Osteoblast (primary cell): ENCODE measurements around the gene UPF3A. TPM values are rescaled to one million over a fixed set of nuclear protein-coding genes. Genes with fewer than 3 reads are reported as not detected.
A peak's percentile ranks its signal among the peaks of the same experiment; 100 is the strongest.

Source experiments
- DNase-seq: peaks from one replicate; pipeline ENCODE4 v3.0.0; 2011; ENCODE audit warnings: low spot score, mixed read lengths; ENCODE audit not compliant: insufficient read length; ENCODE audit errors: missing footprints
- H2AFZ ChIP-seq: 2 replicates; pipeline ENCODE4 v1.6.0; 2011; ENCODE audit warnings: mild to moderate bottlenecking, low read length
- H3K27ac ChIP-seq: 2 replicates; pipeline ENCODE4 v1.5.1; 2011; ENCODE audit warnings: mild to moderate bottlenecking, low read depth, low read length, moderate library complexity
- H3K27me3 ChIP-seq: 2 replicates; pipeline ENCODE4 v1.6.0; 2012; ENCODE audit warnings: mild to moderate bottlenecking, control low read depth, inconsistent platforms, low read length, moderate library complexity; ENCODE audit not compliant: insufficient read depth
- H3K36me3 ChIP-seq: 2 replicates; pipeline ENCODE4 v1.5.1; 2011; ENCODE audit warnings: mild to moderate bottlenecking, low read length, control low read depth, moderate library complexity; ENCODE audit not compliant: insufficient read depth
- H3K4me1 ChIP-seq: 2 replicates; pipeline ENCODE4 v1.5.1; 2011; ENCODE audit warnings: mild to moderate bottlenecking, low read length, control low read depth, moderate library complexity; ENCODE audit not compliant: insufficient read depth
- H3K4me2 ChIP-seq: 2 replicates; pipeline ENCODE4 v1.6.0; 2011; ENCODE audit warnings: mild to moderate bottlenecking, low read length; ENCODE audit not compliant: insufficient read depth
- H3K4me3 ChIP-seq: fragments of 200-600 bp; sonication (generic); 3 replicates; pipeline ENCODE4 v1.5.1; 2012; ENCODE audit warnings: mild to moderate bottlenecking, low read length, inconsistent platforms; ENCODE audit not compliant: insufficient read depth
- H3K79me2 ChIP-seq: 2 replicates; pipeline ENCODE4 v1.6.0; 2012; ENCODE audit warnings: mild to moderate bottlenecking, low read length, control low read depth, inconsistent platforms; ENCODE audit not compliant: insufficient read depth
- H3K9me3 ChIP-seq: 2 replicates; pipeline ENCODE4 v1.5.1; 2011; ENCODE audit warnings: low read depth, low read length, control low read depth
- H4K20me1 ChIP-seq: 2 replicates; pipeline ENCODE4 v1.6.0; 2012; ENCODE audit warnings: mild to moderate bottlenecking, low read length, control low read depth; ENCODE audit not compliant: insufficient read depth
- total RNA-seq: library from RNA; depleted of rRNA; stranded (reverse); fragments of >200 nt; gene quantifications from 2 replicates; pipeline ENCODE4 v1.2.3, GENCODE V29; 2012
- TF ChIP-seq, protein P1 (sequence below): IDR thresholded peaks from 2 replicates; pipeline ENCODE4 v1.5.1; 2011; ENCODE audit warnings: mild to moderate bottlenecking, low read depth, low read length, moderate library complexity; ENCODE audit errors: extremely low read depth

The UPF3A gene
- total RNA-seq, 1 donor: 25.0 TPM

- peak; percentile 52 for DNase-seq
- H3K36me3 ChIP-seq: peaks cover 52% of the 10 kb centered on the region
These were observed 3.9 kb downstream of the UPF3A start for GRCh38 chr13:114285166-114285808.

DNA sequence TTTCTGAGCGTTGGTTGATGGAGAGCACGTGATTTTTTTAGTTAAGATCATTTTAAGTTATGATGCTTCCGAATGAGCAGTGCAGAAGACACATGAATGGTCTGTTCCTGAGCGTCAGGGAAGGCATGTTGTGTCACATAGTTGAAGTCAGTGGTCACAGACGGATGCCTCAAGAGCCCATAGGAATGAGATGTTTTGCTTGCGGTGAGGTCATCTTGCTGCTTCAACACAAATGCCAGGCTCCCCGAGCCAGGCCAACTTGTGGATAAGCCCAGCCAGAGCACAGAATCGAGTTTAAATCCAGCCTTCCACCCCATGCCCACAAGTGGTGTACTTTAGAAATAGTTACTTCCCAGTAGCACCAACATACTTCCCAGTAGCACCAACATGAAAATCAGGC is 5.4 kb downstream of the UPF3A start:
- H2AFZ ChIP-seq: no peak overlapping the region
- H3K9me3 ChIP-seq: no peaks in the 10 kb centered on the region
- H4K20me1 ChIP-seq: peaks cover 7% of the 10 kb centered on the region
- peaks cover 30% of the 10 kb centered on the region for H3K4me1 ChIP-seq
- no peak overlapping the region for H3K4me2 ChIP-seq
- no peak overlapping the region for H3K4me3 ChIP-seq
- peaks cover 64% of the 10 kb centered on the region for H3K79me2 ChIP-seq
- peak overlapping the region; percentile 85 for H3K27ac ChIP-seq
- peaks cover 59% of the 10 kb centered on the region for H3K36me3 ChIP-seq
- no peaks in the 10 kb centered on the region for H3K27me3 ChIP-seq
- DNase-seq: peak; percentile 96
- TF ChIP-seq, protein P1, sequence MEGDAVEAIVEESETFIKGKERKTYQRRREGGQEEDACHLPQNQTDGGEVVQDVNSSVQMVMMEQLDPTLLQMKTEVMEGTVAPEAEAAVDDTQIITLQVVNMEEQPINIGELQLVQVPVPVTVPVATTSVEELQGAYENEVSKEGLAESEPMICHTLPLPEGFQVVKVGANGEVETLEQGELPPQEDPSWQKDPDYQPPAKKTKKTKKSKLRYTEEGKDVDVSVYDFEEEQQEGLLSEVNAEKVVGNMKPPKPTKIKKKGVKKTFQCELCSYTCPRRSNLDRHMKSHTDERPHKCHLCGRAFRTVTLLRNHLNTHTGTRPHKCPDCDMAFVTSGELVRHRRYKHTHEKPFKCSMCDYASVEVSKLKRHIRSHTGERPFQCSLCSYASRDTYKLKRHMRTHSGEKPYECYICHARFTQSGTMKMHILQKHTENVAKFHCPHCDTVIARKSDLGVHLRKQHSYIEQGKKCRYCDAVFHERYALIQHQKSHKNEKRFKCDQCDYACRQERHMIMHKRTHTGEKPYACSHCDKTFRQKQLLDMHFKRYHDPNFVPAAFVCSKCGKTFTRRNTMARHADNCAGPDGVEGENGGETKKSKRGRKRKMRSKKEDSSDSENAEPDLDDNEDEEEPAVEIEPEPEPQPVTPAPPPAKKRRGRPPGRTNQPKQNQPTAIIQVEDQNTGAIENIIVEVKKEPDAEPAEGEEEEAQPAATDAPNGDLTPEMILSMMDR: no peak

More at GRCh38 chr13:114285166-114285808, 3.9 kb downstream of the UPF3A start:
- Histone ChIP-seq H3K9me3 (no peaks in the 10 kb centered on the region), H3K4me1 (peaks cover 38% of the 10 kb centered on the region), H4K20me1 (peaks cover 7% of the 10 kb centered on the region), H3K4me2 (no peak overlapping the region), H3K4me3 (no peak overlapping the region), H2AFZ (no peak overlapping the region), H3K79me2 (peaks cover 62% of the 10 kb centered on the region), H3K27me3 (no peaks in the 10 kb centered on the region), H3K27ac (peak overlapping the region; percentile 85)
- TF ChIP-seq, protein P1: no peak

GRCh38 chr13:114288157-114288591 is 6.8 kb downstream of the UPF3A start:
- peaks cover 57% of the 10 kb centered on the region for H3K79me2 ChIP-seq
- H3K36me3 ChIP-seq: peaks cover 68% of the 10 kb centered on the region
- peak overlapping the region; percentile 9 for H3K27ac ChIP-seq
- H4K20me1 ChIP-seq: peaks cover 7% of the 10 kb centered on the region
- no peaks in the 10 kb centered on the region for H3K9me3 ChIP-seq
- H2AFZ ChIP-seq: no peak overlapping the region
- peak; percentile 38 for DNase-seq
- TF ChIP-seq, protein P1: no peak
- H3K4me1 ChIP-seq: peaks cover 24% of the 10 kb centered on the region
- H3K4me3 ChIP-seq: no peak overlapping the region
- no peak overlapping the region for H3K4me2 ChIP-seq
- H3K27me3 ChIP-seq: no peaks in the 10 kb centered on the region

DNA sequence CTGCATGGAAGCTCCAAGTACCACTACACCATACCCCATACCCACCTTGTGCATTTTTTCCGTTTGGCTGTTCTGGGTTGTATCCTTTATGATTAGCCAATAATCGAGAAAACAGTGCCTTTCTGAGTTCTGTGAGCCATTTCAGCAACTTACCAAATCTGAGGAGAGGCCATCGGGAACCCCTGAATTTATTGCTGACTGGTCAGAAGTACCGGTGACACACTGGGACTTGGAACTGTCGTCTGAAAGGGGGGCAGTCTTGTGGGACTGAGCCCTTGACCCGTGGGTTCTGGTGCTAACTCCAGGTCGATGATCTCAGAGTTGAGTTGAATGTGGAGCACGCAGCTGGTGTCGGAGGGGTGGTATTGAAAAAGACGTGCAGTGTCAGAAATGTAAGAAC is 15.0 kb downstream of the UPF3A start:
- H3K36me3 ChIP-seq: peaks cover 50% of the 10 kb centered on the region
- no peak overlapping the region for H3K4me3 ChIP-seq
- no peaks in the 10 kb centered on the region for H3K27me3 ChIP-seq
- no peak overlapping the region for H3K4me2 ChIP-seq
- H2AFZ ChIP-seq: no peak overlapping the region
- TF ChIP-seq, protein P1: no peak
- H3K27ac ChIP-seq: no peak overlapping the region
- H3K9me3 ChIP-seq: no peaks in the 10 kb centered on the region
- DNase-seq: no peak
- H4K20me1 ChIP-seq: peaks cover 5% of the 10 kb centered on the region
- H3K79me2 ChIP-seq: peaks cover 38% of the 10 kb centered on the region
- H3K4me1 ChIP-seq: peaks cover 11% of the 10 kb centered on the region
